Stomach (tissue), 4 donors: ENCODE data around the gene CXCR5.

Experiments used
- POLR2A ChIP-seq, 4 donors: fragments of 450-650 bp; IDR thresholded peaks; one replicate each; pipeline ENCODE4 v1.6.1; 2016; ENCODE audit warnings: antibody characterized with exemption in 4 of 4, control low read depth in 2 of 4, mild to moderate bottlenecking in 1 of 4, moderate library complexity in 1 of 4
- POLR2AphosphoS5 ChIP-seq, 3 donors: sonication (generic); formaldehyde crosslinking; IDR thresholded peaks; one replicate each; pipeline ENCODE4 v1.6.1; 2016; ENCODE audit warnings: antibody characterized with exemption in 3 of 3
- TF ChIP-seq, protein P1 (sequence below), 7 experiments: fragments of 450-650 bp in 4 of 7; fragments of 200-600 bp in 3 of 7; sonication (generic) in 3 of 7; IDR thresholded peaks; one replicate each; pipeline ENCODE4 v1.5.1; 2016 to 2019; ENCODE audit warnings: antibody characterized with exemption in 7 of 7, control low read depth in 2 of 7, mild to moderate bottlenecking in 1 of 7

- TF ChIP-seq, protein P1, sequence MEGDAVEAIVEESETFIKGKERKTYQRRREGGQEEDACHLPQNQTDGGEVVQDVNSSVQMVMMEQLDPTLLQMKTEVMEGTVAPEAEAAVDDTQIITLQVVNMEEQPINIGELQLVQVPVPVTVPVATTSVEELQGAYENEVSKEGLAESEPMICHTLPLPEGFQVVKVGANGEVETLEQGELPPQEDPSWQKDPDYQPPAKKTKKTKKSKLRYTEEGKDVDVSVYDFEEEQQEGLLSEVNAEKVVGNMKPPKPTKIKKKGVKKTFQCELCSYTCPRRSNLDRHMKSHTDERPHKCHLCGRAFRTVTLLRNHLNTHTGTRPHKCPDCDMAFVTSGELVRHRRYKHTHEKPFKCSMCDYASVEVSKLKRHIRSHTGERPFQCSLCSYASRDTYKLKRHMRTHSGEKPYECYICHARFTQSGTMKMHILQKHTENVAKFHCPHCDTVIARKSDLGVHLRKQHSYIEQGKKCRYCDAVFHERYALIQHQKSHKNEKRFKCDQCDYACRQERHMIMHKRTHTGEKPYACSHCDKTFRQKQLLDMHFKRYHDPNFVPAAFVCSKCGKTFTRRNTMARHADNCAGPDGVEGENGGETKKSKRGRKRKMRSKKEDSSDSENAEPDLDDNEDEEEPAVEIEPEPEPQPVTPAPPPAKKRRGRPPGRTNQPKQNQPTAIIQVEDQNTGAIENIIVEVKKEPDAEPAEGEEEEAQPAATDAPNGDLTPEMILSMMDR (IDR thresholded peaks at IDR 0.05): no peak
- TF ChIP-seq POLR2A (IDR thresholded peaks at IDR 0.05): no peak
- no peak for TF ChIP-seq POLR2AphosphoS5 (IDR thresholded peaks at IDR 0.05)
Measured at GRCh38 chr11:118914178-118914918, 30.7 kb downstream of the CXCR5 start.
